ENCODE data around the gene NUDT16.

The NUDT16 gene

GRCh38 chr3:131386429-131387165 lies 5.0 kb downstream of the NUDT16 start:
- no peak for DNase-seq (ENCODE audit: low read depth)

GRCh38 chr3:131387796-131388489 lies 6.4 kb downstream of the NUDT16 start:
- DNase-seq (ENCODE audit: low read depth) = no peak

- no peak for DNase-seq (ENCODE audit: low read depth)
Measured at GRCh38 chr3:131388490-131388799, 6.9 kb downstream of the NUDT16 start.

GRCh38 chr3:131390331-131390730 lies 8.8 kb downstream of the NUDT16 start:
- DNase-seq (ENCODE audit: low read depth) = no peak

GRCh38 chr3:131393051-131393450 lies 11.5 kb downstream of the NUDT16 start:
- DNase-seq (ENCODE audit: low read depth) = no peak

GRCh38 chr3:131393868-131394267 lies 12.3 kb downstream of the NUDT16 start:
- no peak for DNase-seq (ENCODE audit: low read depth)

GRCh38 chr3:131394400-131394799 lies 12.8 kb downstream of the NUDT16 start:
- DNase-seq (ENCODE audit: low read depth) = no peak

- DNase-seq (ENCODE audit: low read depth) = no peak
Measured at GRCh38 chr3:131396170-131396569, 14.6 kb downstream of the NUDT16 start.

GRCh38 chr3:131397889-131398288 lies 16.3 kb downstream of the NUDT16 start:
- no peak for DNase-seq (ENCODE audit: low read depth)

GRCh38 chr3:131401978-131402377 lies 20.4 kb downstream of the NUDT16 start:
- no peak for DNase-seq (ENCODE audit: low read depth)

GRCh38 chr3:131402391-131403039 lies 20.9 kb downstream of the NUDT16 start:
- no peak for DNase-seq (ENCODE audit: low read depth)

GRCh38 chr3:131403216-131403895 lies 21.8 kb downstream of the NUDT16 start:
- no peak for DNase-seq (ENCODE audit: low read depth)

GRCh38 chr3:131405411-131405810 lies 23.8 kb downstream of the NUDT16 start:
- DNase-seq (ENCODE audit: low read depth) = no peak

GRCh38 chr3:131406274-131406673 lies 24.7 kb downstream of the NUDT16 start:
- DNase-seq (ENCODE audit: low read depth) = no peak

- no peak for DNase-seq (ENCODE audit: low read depth)
Measured at GRCh38 chr3:131417751-131418150, 36.2 kb downstream of the NUDT16 start.

GRCh38 chr3:131421301-131421700 lies 39.7 kb downstream of the NUDT16 start:
- no peak for DNase-seq (ENCODE audit: low read depth)

- no peak for DNase-seq (ENCODE audit: low read depth)
Measured at GRCh38 chr3:131421957-131422498, 40.5 kb downstream of the NUDT16 start.

GRCh38 chr3:131427226-131427625 lies 45.7 kb downstream of the NUDT16 start:
- no peak for DNase-seq (ENCODE audit: low read depth)

- no peak for DNase-seq (ENCODE audit: low read depth)
Measured at GRCh38 chr3:131431754-131432153, 50.2 kb downstream of the NUDT16 start.

GRCh38 chr3:131432441-131432840 lies 50.9 kb downstream of the NUDT16 start:
- no peak for DNase-seq (ENCODE audit: low read depth)

GRCh38 chr3:131435000-131435399 lies 53.4 kb downstream of the NUDT16 start:
- DNase-seq (ENCODE audit: low read depth) = no peak
